GM18508 (cell line): Measurements from ENCODE around the gene CLCN3.
A peak's percentile ranks its signal among the peaks of the same experiment; 100 is the strongest.
"Not testable (repeated sequence)": the region's sequence is repeated elsewhere in the genome, so short reads cannot be mapped to it uniquely, and the experiment has no call there.

ENCODE experiments used
- ATAC-seq: cut with Tn5 transposase; IDR thresholded peaks from one replicate; pipeline ENCODE4 v1.9.1; 2021; ENCODE audit warnings: moderate number of reproducible peaks; ENCODE audit not compliant: insufficient read depth, unreplicated experiment

CLCN3 gene

DNA sequence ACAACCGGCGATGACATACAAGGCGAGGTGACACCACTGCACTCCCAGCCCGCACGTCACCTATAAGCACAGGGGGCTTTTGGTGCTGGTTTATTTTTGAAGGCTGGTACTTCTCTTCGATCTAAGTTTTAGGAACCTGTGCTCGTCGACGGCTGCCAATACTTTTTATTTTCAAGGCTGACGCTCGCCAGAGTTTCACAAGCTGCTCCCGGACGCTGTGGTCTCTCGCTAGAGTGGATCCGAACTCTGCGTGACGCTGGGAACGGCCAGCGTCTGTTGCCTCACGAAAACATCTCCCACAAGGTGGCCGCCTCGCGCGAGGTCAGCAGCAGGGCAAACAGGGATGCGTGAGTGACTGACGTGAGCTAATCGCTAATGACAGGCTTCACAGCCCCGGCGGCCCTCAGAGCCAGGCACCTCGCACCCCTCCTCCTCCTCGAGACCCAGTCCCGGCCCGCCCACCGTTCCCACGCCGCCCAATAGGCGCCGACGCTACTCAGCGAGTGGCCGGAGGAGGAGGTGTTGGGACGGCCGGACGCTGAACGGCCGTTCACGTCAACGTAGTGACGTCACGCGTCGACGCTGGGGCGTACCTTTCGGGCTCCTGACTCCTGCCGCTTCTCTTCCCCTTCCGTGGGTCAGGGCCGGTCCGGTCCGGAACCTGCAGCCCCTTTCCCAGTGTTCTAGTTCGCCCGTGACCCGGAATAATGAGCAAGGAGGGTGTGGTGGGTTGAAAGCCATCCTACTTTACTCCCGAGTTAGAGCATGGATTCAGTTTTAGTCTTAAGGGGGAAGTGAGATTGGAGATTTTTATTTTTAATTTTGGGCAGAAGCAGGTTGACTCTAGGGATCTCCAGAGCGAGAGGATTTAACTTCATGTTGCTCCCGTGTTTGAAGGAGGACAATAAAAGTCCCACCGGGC, at the start of gene CLCN3:
Gene CLCN3, plus strand, starts transcription at position 621 of the 922 bp plus-strand sequence. CDS start 15,351 bp downstream, outside the sequence.
- peak; percentile 79 for ATAC-seq

DNA sequence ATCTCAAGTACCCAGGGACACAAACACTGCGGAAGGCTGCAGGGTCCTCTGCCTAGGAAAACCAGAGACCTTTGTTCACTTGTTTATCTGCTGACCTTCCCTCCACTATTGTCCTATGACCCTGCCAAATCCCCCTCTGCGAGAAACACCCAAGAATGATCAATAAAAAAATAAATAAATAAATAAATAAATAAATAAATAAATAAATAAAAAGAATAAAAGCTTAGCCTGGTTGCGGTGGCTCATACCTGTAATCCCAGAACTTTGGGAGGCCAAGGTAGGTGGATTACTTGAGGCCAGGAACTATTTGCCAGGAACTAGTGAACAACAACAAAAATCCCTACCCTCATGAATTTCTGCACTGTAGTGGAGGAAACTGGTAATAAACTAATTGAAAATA, 49.4 kb upstream of the CLCN3 start:
- not testable (repeated sequence) for ATAC-seq

DNA sequence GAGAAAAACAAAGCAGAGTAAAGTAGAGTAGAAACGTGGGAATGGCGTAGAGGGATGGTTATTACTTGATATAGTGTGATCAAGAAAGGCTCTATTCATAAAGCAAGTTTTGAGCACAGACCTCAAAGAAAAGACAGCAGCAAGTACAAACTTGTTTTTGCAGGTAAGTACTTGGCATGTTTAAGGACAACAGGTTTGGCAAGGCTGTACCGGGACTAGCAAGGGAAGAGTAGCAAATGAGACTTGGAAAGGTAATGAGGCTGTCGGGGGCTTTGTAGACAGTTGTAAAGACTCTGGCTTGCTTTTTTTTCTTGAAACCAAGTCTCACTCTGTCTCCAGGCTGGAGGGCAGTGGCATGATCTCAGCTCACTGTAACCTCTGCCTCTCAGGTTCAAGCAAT, 48.9 kb upstream of the CLCN3 start:
- no peak for ATAC-seq

GRCh38 chr4:169573889-169574288, 46.5 kb upstream of the CLCN3 start:
- ATAC-seq = no peak

- peak; percentile 81 for ATAC-seq
Observed at GRCh38 chr4:169582203-169582602, 38.2 kb upstream of the CLCN3 start.

- no peak for ATAC-seq
Observed at GRCh38 chr4:169582706-169583105, 37.7 kb upstream of the CLCN3 start.

GRCh38 chr4:169583563-169583962, 36.8 kb upstream of the CLCN3 start:
- no peak for ATAC-seq

- ATAC-seq = no peak
Observed at GRCh38 chr4:169593050-169593560, 27.3 kb upstream of the CLCN3 start.

DNA sequence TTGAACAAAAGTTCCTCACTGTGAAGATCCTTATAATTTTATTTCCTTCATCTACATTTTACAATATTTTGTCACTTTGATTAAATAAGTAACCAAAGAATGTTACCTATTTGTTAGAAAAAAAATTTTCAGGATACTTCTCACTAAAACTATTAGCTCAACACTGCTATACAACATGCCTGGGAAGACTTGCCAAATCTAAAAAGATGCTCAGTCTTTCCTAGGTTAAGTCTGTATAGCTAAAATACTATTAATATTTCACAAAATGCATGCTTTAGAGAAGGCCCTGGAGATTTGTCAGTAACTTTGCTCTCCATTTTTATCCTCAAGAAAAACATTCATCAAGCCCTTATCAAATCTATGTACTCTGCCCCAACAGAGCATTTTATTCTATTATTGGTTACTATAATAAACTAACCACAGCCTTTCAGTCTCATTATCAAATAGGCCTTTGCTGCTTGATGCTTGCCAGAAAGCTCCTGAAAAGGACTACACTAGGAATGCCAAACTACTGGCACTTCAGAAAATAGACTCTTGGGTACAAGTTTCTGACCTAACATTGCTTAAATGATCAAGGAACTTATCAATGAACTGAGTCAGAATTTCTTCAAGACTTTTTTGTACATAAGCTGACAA, 25.7 kb upstream of the CLCN3 start:
- no peak for ATAC-seq

DNA sequence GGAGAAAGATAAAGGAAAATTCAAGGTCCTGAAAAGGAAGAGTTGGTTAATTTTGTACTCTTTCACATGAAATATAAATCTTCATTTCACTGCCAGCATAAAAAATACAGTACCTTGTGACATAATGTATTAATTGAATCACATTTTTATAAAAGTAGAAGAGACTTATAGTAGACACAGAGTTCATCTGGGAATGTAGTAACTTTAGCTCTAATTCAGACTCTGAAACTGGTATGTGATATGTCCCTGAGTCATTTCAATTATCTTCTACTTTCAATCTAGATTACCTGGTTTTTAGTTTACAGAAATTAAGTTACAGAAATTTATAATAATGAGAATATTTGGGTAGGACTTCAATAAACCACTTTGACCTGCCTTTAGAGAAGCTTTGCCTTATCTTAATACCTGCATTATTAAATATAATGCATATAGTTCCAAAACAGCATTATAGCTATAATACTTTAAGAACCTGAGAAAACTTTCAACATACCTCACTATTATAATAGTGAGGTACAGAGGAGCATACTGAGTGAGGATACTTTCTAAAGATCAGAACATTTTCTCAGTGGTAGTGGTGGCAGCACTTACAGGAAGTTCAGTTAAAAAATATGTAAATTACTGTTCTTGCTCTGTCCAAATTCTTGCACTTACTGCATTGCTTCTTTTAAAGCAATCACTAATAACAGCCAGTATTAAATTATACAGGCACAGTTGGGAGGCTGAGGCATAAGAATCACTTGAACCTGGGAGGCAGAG, 19.2 kb upstream of the CLCN3 start:
- no peak for ATAC-seq

- no peak for ATAC-seq
Observed at GRCh38 chr4:169603312-169603711, 17.1 kb upstream of the CLCN3 start.

GRCh38 chr4:169604131-169604900, 16.1 kb upstream of the CLCN3 start:
- peak; percentile 53 for ATAC-seq

- no peak for ATAC-seq
Observed at GRCh38 chr4:169604903-169605331, 15.5 kb upstream of the CLCN3 start.

DNA sequence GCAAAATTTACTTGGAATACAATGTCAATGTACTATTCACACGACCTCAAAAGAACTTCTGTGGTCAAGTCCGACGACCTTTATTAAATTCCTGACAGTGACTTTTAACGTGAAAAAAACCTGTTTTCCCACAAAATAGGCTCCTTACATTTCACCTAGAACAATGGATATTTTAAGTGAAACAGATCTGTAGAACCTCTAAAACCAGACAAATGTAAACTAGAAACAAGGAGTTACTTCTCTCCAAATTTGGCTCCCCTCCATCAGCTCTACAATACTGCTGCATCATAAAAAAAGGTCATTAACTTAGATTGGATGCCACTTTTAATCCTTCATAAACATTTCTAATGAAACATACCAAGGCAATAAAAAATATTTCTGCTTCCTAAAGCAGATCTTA, 9.2 kb upstream of the CLCN3 start:
- no peak for ATAC-seq

DNA sequence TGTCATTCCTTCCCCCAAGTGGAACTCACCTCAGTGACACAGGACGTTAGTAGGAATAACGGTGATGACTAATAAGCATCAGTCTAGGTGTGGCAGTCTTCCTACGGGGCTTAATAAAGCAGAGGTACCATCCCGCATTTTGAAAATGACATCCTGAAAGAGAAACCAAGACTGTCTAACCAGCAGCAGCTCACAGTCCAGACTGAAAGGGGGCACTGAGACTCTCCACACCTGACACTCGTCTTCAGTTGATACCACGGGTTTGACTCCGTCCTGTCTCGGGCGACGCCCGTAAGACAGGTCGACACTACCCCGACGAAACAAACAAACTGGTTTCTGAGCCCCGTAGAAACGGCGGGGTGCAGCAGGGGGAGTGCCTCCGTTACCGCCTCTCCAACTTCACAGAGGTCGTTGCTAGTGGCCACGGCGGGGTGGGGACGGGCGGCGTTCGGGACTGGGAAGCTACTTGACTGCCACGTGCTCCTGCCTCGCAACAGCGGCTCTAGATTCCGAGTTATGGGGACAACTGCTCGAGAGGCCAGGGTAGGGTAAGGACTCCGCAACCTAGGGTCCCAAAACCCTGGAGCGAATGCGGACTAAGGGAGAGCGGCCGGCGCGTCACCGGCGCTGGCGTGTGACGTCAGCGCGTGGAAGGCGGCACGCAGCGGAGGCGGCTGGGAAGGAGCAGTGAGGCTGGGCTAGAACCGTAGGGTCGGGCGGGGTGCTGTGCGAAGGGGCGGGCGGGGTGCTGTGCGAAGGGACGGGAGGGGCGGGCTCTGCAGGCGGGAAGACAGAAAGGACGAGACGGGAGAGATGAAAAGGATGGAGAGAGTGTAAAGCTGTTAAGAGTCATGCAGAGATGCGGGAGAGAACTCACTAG, 8.1 kb upstream of the CLCN3 start, which contains the start of gene NEK1:
Gene NEK1, minus strand, starts transcription at position 593 of the 880 bp plus-strand sequence. CDS start 9,953 bp downstream, outside the sequence.
- ATAC-seq = peak; percentile 85

- ATAC-seq = no peak
Observed at GRCh38 chr4:169612871-169613859, 7.2 kb upstream of the CLCN3 start.

GRCh38 chr4:169615467-169616106, 4.8 kb upstream of the CLCN3 start:
- no peak for ATAC-seq
